Ishikawa (cell line): Measurements from ENCODE around the gene VPS41.

ENCODE experiments used
- CEBPB ChIP-seq: IDR thresholded peaks from 2 replicates; pipeline ENCODE4 v1.6.1; 2012
- CREB1 ChIP-seq: IDR thresholded peaks from 2 replicates; pipeline ENCODE4 v1.6.1; 2012; ENCODE audit warnings: low read depth
- EGR1 ChIP-seq: IDR thresholded peaks from 2 replicates; pipeline ENCODE4 v1.6.1; 2012
- EP300 ChIP-seq: IDR thresholded peaks from 2 replicates; pipeline ENCODE4 v1.6.1; 2012; ENCODE audit warnings: borderline replicate concordance
- NFIC ChIP-seq: IDR thresholded peaks from 2 replicates; pipeline ENCODE4 v1.6.1; 2012
- RAD21 ChIP-seq: IDR thresholded peaks from 2 replicates; pipeline ENCODE4 v1.6.1; 2012; ENCODE audit warnings: low read depth
- TAF1 ChIP-seq: IDR thresholded peaks from 2 replicates; pipeline ENCODE4 v1.6.1; 2012; ENCODE audit warnings: low read depth, mild to moderate bottlenecking
- TCF12 ChIP-seq: IDR thresholded peaks from 2 replicates; pipeline ENCODE4 v1.6.1; 2012; ENCODE audit warnings: low read depth
- TEAD4 ChIP-seq: IDR thresholded peaks from 2 replicates; pipeline ENCODE4 v1.6.1; 2012
- YY1 ChIP-seq: IDR thresholded peaks from 2 replicates; pipeline ENCODE4 v1.6.1; 2012; ENCODE audit warnings: low read depth
- ZBTB7A ChIP-seq: IDR thresholded peaks from 2 replicates; pipeline ENCODE4 v1.6.1; 2012; ENCODE audit warnings: low read depth
- TF ChIP-seq, protein P1 (sequence below): IDR thresholded peaks from 2 replicates; pipeline ENCODE4 v1.6.1; 2012
- TF ChIP-seq, protein P2 (sequence below): IDR thresholded peaks from 2 replicates; pipeline ENCODE4 v1.6.1; 2012; ENCODE audit warnings: low read depth, mild to moderate bottlenecking
- TF ChIP-seq, protein P3 (sequence below): IDR thresholded peaks from 2 replicates; pipeline ENCODE4 v1.6.1; 2012

- TF ChIP-seq EP300: no peak
- TF ChIP-seq TEAD4: no peak
- no peak for TF ChIP-seq CREB1
- no peak for TF ChIP-seq TAF1
- no peak for TF ChIP-seq TCF12
- TF ChIP-seq, protein P1, sequence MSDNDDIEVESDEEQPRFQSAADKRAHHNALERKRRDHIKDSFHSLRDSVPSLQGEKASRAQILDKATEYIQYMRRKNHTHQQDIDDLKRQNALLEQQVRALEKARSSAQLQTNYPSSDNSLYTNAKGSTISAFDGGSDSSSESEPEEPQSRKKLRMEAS: no peak
- TF ChIP-seq, protein P2, sequence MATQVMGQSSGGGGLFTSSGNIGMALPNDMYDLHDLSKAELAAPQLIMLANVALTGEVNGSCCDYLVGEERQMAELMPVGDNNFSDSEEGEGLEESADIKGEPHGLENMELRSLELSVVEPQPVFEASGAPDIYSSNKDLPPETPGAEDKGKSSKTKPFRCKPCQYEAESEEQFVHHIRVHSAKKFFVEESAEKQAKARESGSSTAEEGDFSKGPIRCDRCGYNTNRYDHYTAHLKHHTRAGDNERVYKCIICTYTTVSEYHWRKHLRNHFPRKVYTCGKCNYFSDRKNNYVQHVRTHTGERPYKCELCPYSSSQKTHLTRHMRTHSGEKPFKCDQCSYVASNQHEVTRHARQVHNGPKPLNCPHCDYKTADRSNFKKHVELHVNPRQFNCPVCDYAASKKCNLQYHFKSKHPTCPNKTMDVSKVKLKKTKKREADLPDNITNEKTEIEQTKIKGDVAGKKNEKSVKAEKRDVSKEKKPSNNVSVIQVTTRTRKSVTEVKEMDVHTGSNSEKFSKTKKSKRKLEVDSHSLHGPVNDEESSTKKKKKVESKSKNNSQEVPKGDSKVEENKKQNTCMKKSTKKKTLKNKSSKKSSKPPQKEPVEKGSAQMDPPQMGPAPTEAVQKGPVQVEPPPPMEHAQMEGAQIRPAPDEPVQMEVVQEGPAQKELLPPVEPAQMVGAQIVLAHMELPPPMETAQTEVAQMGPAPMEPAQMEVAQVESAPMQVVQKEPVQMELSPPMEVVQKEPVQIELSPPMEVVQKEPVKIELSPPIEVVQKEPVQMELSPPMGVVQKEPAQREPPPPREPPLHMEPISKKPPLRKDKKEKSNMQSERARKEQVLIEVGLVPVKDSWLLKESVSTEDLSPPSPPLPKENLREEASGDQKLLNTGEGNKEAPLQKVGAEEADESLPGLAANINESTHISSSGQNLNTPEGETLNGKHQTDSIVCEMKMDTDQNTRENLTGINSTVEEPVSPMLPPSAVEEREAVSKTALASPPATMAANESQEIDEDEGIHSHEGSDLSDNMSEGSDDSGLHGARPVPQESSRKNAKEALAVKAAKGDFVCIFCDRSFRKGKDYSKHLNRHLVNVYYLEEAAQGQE: no peak
- no peak for TF ChIP-seq ZBTB7A
- TF ChIP-seq, protein P3, sequence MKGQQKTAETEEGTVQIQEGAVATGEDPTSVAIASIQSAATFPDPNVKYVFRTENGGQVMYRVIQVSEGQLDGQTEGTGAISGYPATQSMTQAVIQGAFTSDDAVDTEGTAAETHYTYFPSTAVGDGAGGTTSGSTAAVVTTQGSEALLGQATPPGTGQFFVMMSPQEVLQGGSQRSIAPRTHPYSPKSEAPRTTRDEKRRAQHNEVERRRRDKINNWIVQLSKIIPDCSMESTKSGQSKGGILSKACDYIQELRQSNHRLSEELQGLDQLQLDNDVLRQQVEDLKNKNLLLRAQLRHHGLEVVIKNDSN: no peak
- no peak for TF ChIP-seq EGR1
- no peak for TF ChIP-seq CEBPB
- TF ChIP-seq NFIC: no peak
- no peak for TF ChIP-seq RAD21
- no peak for TF ChIP-seq YY1
Observed at GRCh38 chr7:38889079-38889478, 19.9 kb downstream of the VPS41 start.
